NCI-H2171 treated with DMSO at 0.1 percent for 48 hours (cell line): ENCODE measurements around the gene DTX3.
"Not testable (repeated sequence)": the region's sequence is repeated elsewhere in the genome, so short reads cannot be mapped to it uniquely, and the experiment has no call there.

ENCODE experiments used
- DNase-seq: peaks from one replicate; lab custom pipeline; 2025; lab: John Stamatoyannopoulos, UW

DTX3 gene

GRCh38 chr12:57607958-57608663 lies 3.5 kb downstream of the DTX3 start:
- DNase-seq, result no peak

- DNase-seq, result no peak
Measured at GRCh38 chr12:57609101-57609780, 4.6 kb downstream of the DTX3 start.

- no peak for DNase-seq
Measured at GRCh38 chr12:57609781-57610553, 5.3 kb downstream of the DTX3 start.

GRCh38 chr12:57610554-57611107 lies 6.0 kb downstream of the DTX3 start:
- peak; percentile 42 for DNase-seq

- DNase-seq, result peak; percentile 76
Measured at GRCh38 chr12:57611108-57611826, 6.6 kb downstream of the DTX3 start, which contains the start of gene ARHGEF25. Gene ARHGEF25, plus strand, starts transcription at chr12:57611435. Its CDS starts 460 bp downstream, at chr12:57611895.

GRCh38 chr12:57611827-57612710 lies 7.4 kb downstream of the DTX3 start:
- DNase-seq, result peak; percentile 83

GRCh38 chr12:57612711-57613426 lies 8.2 kb downstream of the DTX3 start:
- no peak for DNase-seq

- DNase-seq, result no peak
Measured at GRCh38 chr12:57613427-57614109, 8.9 kb downstream of the DTX3 start.

GRCh38 chr12:57614178-57614947 lies 9.7 kb downstream of the DTX3 start:
- DNase-seq, result peak; percentile 74

- DNase-seq, result no peak
Measured at GRCh38 chr12:57614948-57615500, 10.4 kb downstream of the DTX3 start.

- no peak for DNase-seq
Measured at GRCh38 chr12:57615637-57616036, 11.0 kb downstream of the DTX3 start.

GRCh38 chr12:57616383-57617101 lies 11.9 kb downstream of the DTX3 start:
- peak; percentile 20 for DNase-seq

- DNase-seq, result no peak
Measured at GRCh38 chr12:57617942-57618341, 13.3 kb downstream of the DTX3 start.

- not testable (repeated sequence) for DNase-seq
Measured at GRCh38 chr12:57618431-57618830, 13.8 kb downstream of the DTX3 start.

- no peak for DNase-seq
Measured at GRCh38 chr12:57618966-57619433, 14.4 kb downstream of the DTX3 start.

- DNase-seq, result no peak
Measured at GRCh38 chr12:57619434-57620244, 15.0 kb downstream of the DTX3 start.
